ENCODE data around the gene JADE2.
"Not testable (repeated sequence)": the region's sequence is repeated elsewhere in the genome, so short reads cannot be mapped to it uniquely, and the experiment has no call there.

JADE2 gene

DNA sequence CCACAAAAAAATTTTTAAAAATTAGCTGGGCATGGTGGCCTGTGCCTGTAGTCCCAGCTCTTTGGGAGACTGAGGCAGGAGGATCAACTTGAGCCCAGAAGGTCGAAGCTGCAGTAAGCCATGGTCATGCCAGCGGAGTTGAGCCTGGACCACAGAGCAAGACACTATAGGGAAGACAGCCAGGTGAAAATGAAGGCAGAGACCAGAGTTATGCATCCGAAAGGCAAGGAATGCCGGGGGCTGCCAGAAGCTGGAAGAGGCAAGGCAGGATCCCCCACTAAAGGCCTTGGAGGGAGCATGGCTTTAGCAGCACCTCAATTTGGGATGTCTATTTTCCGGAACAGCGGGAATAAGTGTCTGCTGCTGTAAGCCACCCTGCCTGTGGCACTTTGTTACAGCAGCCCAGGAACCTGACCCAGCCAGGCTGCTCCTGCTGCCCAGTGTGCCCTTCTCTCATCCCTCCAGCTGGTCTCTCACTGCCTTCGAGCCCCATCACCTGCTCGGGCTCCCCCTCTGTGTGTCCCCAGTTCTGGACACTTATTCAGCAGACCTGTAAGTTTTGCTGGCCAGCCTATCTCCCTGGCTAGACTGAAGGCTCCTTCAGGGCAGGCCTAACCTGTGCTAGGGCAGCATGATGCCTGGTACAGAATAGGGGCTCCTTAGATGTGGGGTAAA, 16.8 kb upstream of the JADE2 start:
- no peak for DNase-seq

DNA sequence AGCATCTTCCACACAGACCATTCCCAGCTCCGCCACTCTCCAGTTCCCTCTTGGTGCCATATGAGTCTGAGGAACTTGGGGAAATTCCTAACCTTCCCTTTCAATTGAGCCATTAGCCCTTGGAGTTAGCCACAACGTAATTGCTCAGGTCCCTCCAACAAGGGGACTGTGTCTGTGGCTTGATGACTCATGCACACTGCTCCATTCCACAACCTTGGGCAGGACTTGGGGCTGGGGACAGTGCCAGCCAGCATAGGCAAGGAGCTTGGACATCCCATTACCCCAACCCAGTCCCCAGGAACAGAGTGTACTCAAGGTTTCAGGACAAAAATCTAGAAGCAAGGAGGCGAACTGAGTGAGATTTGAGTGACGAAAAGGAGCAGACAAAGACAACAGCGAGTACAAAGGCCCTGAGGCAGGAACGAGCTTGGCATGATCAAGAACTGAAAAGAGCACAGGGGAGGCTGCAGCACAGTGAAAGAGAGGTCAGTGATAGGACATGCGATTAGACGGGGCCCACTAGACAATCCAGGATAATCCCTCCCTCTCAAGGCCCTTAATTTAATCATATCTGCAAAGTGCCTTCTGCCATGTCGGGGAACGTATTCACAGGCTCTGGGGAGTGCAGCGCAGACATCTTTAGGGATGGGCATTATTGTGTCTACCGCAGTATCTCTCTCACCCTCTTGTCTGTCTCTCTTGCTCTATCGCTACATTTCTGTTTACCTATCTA, 16.0 kb upstream of the JADE2 start:
- DNase-seq, result peak; percentile 20

DNA sequence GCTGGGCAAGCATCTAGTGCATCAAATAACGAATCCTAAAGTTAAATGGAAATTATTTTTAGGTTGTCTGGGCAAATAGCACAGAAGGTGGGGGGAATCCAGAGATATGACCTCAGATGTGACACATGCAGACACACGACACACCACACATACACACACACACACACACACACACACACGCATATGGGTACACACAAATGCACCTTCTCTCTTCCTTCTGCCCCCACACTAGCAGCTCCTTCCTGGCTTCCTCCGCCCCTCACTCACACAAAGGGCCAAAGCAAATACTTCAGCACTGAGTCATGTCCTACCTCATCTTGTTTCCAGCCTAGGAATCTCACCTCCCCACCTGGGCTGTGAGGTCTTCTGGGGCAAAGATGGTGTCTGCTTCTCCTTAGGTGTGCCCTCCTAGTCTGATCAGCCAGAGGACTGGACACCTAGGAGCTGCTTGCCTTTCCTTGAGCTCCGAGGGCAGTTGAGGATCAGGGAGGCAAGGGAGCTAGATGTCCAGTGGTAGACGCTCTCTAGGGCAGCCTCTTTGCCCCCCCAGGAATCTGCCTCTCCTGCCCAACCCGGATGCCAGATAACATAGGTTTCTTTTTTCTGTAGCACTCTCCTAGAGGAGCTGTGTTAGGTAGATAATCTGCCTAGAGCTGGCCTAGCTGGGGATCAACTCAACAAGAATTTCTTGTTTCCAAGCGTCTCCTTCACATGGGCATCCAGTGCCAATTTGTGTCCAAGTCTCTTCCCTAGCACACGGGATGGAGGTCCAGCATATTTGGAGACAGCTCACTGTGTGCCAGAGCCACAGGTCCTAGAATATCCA, 14.3 kb upstream of the JADE2 start:
- DNase-seq, result peak; percentile 16

DNA sequence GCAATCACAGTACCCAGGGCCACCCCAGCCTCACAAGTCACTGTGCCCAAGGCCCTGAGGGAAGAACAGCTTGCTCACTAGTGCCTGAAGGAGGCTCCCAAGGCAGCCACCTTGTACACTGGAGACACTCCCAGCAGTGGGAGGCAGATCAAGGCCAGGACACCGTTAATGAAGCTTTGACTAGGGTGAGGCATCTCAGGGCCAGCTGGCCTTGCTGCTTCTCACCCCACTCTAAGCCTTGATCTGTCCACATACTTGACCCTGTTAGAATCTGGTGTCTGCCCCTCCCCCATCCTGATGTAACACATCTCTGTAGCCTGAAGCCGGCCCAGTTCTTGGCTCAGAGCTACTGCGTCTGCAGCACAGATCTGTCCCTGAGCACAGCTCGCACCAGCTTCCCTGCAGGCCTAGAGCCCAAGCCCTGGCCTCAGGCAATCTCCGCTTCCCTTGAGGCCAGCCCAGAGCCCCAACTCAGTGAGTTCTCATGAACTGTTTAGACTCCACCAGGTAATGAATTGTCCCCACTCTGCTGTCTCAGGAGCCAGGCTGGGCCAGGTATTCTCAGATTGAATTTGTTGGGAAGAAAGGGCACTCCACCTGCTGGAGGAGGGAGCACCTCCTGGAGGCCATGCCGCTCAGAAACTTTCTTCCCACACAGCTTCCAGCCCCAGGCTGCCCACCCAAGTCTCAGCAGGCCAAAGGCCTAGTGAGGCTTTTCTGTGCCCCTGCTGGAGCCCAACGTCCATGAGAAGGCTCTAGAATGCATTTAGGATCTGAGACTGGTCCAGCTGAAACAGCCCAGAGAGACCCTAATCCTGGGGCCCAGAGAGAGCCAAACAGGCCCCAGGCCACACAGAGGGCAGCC, 13.4 kb upstream of the JADE2 start:
- DNase-seq, result peak; percentile 43

DNA sequence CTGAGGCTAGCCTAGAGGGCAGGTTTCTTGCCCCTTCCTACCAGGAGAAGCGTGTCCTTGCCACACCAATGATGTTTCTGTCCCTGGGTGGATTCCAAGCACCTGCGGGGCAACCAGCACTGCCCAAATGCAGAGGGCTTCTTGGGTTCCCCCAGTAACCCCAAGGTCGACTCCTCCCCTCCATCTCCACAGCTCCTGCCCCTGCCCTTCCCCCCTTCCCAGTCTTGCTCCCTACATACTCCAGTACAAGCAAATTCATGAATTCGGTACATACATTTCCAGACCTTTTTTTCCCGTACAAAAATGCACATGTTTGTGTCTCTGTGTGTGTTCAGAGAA, 12.8 kb upstream of the JADE2 start:
- DNase-seq, result no peak

DNA sequence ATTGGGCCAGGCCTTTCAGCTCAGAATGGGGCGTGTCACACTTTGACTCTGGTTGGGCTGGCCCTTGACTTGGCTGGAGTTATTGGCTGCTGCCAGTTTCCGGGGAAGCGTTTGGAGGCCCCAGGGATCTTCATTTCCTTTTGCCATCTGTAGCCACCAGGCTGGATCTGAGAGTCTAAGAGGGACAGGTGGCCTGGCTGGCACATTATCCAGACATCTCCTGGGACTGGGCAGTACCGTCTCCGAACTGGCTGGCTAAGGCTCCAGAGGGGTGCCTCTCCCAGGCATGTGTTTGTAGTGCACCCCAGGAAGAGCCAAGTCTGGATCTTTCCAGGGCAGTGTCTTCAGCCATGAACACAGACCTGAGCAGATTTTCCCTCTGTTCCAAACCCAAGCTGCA, 9.7 kb upstream of the JADE2 start:
- DNase-seq, result no peak

DNA sequence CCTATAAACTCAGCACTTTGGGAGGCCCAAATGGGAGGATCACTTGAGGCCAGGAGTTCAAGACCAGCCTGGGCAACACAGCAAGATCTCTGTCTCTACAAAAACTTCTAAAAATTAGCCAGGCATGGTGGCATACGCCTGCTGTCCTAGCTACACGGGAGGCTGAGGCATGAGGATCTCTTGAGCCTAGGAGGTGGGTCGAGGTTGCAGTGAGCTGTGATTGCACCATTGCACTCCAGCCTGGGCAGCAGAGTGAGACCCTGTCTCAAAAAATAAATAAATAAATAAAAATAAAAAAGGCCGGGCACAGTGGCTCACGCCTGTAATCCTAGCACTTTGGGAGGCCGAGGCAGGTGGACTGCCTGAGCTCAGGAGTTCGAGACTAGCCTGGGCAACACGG, 8.5 kb upstream of the JADE2 start:
- not testable (repeated sequence) for DNase-seq

DNA sequence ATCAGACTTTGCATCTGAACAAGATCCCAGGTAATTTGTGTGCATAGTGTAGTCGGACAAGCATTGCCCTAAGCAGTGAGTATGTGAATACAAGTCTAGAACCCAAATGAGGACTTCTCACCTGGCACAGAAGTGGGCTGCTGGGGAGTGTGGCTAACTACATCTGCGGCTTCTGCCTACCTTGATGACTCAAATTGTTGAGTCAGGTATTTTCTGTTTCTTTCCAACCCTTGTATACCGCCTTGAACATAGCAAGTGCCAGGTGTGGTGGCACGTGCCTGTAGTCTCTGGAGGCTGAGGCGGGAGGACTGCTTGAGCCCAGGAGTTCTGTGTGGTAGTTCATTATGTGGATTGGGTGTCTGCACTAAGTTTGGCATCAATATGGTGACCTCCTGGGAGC, 7.9 kb upstream of the JADE2 start:
- no peak for DNase-seq

DNA sequence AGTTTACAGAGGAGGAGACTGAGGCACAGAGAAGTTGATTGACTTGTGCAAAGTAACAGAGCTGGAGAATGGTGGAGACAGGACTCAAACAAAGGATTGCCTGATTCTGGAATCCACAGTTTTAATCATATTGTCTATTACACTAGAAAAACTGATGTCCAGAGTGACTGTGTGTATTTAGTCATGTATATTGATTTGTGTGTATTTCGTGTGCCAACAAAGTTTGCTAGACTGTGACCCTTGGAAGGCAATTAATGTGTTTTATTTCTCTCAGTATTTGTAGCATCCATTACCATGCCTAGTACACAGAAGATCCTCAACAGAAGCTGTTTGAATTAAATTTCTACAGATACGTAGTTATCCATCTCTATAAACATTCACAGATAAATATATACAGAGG, 5.5 kb upstream of the JADE2 start:
- DNase-seq, result no peak

DNA sequence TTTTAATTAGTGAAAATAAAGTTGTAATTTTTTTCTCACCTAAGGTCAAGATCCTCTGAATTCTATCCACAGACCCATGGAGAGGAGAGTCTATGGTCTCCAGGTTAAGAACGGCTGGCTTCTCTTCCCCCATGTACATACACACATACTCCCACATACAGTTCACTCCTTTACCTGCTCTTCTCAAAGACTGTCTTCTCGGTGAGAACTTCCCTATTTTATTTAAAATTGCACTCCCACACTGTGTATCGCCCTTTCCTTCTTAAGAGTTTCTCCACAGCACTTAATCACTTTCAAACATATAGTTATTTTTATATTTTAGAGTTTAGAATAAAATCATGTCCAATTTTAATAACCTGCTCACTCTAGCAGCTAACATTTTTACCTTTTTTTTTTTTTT, 3.6 kb upstream of the JADE2 start:
- DNase-seq, result peak; percentile 64

DNA sequence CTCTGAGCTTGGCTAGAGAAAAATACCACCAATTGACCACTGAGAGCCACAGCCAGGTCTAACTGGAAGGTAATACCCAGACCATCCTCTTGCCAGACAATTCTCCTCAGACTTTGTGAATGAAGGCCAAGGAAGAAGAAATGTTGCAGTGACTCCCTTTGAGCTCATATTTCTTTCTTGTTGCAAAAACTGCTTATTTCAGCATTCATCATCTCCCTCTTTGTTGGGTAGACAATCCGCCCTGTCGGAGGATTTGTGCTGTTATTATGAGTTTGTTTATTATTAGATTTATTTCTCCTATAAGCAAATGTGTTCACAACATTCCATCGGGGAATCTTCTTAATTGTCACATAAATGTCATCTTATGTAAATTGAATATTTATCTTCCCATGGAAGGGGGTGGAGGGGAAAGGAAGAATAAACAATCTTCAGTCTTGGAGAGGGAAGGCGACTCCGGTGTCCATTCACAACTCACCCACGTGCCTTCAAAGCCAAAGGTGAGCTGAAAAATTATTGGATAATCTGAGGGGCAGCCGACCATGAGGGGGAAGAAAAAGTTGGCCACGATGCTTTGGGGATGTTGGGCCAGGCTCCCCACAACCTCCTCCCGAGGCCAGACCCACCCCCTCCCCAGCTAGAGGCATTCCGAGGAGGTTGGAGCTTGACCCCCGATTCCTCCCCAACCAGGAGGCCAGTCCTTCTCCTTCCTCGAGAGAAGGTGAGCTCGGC, 1.8 kb upstream of the JADE2 start:
- DNase-seq, result peak; percentile 51

DNA sequence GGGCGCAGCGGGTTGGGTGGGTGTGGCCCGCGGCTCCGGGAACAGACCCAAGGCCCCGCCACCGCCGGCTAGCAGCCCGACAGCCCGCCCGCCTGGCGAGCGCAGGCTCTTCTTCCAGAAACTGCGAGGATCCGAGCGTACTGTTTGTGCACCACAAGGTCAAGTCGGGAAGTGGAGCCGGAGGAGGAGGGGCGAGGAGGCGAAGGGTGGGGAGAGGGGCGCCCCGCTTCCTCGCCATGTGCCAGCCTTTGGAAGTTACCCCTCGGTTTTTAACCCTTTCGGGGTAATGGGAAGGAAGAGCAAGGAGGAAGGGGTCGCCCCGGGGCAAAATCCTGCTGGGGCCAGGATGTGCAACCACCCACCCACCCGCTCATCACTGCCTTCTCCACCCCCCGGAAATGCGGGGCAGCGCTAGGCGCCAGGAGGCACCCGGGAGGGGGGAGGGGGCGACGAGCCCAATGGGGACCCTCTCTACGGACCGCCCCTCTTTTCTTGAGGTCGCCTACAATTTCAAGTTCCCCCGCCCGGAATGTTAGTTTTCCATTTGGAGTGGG, 1.1 kb upstream of the JADE2 start:
- peak; percentile 84 for DNase-seq

DNA sequence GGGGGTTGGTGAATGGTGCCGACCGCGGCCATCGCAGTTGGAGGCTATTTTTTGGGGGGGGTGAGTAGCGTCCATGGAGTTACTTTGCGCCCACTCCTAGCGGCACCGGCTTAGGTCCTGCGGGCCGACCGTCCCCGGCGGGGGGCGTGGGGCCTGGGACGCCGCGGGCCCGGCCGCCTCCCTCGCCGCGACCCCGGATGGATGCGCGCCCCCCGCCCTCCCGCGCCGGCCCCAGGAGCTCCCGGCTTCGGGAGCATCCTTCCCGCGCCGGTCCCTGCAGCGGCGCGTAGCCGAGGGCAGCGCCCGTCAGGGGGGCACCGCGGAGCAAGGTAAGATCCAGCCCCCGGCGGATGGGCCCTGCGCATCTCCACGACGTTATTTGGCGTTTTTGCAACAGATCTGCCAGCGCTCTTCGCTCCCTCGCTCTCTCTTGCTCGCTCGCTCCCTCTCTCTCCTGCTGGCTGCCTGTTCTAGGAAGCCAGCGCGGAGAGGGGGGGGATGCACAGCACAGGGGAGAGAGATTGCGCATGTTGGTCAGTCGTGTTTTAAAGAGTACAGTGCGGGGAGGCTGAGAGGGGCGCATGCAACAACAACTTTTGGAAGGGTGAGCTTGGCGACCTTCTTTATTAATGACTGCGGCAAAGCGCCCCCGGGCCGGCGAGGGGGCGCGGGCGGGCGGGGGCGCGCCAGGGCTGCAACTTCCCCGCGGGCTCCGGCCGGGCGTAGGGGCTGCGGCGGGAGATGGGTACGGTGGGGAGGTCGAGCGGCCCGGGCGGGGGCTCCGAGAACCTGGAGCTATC, 413 bp downstream of the JADE2 start:
- peak; percentile 83 for DNase-seq

DNA sequence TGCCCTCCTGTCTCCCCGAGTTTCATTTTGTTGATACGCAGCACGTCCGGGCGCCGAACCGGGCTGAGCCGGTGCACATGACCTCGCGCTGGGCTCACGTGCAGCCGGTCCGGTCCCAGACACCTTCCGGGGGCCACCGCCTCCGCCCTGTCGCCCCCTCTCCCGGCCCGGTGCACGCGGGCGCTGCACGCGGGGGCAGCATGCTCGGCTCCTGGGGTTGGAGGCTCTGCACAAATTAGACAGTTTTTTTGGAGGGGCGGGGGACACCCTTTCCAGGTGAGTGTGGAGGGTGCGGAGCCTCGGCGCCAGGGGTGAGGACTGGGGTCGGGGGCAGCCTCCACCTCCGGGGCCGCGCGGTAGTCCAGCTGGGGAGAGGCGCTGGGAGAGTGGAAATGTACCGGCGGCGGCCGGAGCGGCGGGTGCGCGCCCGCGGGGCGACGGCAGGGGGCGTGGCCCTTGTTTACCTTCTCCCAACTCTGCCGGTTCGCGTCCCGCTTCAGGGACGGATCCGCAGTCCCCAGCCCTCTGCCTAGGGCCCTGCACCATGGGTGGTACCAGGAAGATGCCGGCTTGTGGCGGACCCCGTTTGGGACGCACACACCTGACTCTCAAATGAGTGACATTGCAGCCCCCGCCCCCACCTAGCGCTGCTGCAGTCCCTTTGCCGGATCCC, 1.1 kb downstream of the JADE2 start:
- peak; percentile 88 for DNase-seq

DNA sequence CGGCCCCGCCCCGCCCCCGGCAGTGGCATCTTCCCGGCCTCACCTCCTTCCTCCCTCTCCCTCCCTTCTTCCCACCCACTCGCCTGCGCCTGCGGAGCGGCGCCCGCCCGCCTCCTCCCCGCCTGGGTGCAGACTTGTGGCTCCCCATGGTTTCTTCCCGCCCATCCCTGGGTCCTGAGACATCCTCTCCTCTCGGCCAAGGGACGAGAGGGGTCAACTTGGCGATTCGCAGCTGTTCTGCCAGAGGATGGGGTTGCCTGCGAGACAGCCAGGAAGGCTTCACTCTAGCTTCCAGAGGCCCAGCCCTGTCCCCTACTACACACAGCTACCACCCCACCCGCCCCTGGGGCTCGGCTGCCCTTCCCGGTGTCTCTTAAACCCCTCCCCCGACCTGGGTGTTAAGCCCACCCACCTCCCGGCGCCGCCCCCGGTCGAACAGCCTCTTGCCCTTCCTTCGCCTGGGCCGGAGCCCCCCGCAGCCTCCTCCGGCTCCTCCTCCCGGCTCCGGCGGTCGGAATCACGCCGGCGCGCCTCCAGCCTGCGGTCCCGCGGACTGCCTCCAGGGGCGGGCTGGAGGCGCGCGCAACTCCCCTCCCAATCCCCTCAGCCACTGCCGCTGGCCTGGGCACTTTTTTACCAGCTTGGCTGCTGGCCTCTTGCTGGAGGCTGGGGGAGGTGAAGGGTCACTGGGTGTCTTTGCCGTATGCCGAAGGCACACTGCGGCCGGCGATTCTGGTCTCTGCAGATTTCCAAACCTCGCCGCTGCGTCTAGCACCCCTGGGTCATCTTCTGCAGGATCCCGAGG, 1.9 kb downstream of the JADE2 start:
- peak; percentile 88 for DNase-seq

DNA sequence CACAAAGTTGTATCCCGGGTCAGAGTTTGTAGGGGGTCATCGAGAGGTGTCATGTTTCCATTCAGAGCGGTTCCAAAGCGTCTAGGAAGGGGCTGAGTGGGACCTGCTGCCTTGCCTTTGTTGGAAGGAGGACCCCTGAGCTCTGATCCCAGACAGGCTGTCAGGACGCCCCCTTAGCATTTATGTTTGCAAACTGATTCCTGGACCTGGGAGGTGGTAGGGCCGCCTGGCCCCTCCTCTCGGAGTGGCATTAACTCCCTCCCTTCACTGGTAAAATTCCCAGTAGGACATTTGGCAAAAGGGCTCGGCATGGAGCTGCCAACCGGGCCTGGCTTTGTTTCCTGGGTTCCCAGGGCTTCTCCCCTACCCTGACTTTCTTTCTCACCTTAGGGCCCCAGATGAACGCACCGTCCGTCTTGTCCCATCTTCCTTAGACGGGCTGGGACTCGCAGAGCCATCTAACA, 2.5 kb downstream of the JADE2 start:
- DNase-seq, result no peak

DNA sequence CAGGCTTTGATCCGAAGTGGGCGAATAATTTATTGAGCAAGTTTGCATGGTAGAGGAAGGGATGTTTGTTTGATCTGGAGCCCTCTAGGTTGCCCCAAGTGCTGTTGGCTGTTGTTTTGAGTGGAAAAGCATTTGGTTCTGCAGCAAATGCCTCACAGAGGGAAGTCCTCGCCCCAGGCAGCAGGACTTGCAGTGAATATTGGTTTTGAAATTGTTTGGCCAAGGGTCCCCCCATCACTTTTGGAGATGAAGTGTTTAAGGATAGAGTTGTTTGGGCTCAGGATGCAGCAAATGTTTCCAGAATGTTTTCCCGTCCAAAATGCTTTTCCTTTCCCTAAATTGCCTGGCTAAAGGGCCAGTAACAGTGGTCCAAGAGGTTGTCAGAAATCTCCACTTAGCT, 3.1 kb downstream of the JADE2 start:
- no peak for DNase-seq

DNA sequence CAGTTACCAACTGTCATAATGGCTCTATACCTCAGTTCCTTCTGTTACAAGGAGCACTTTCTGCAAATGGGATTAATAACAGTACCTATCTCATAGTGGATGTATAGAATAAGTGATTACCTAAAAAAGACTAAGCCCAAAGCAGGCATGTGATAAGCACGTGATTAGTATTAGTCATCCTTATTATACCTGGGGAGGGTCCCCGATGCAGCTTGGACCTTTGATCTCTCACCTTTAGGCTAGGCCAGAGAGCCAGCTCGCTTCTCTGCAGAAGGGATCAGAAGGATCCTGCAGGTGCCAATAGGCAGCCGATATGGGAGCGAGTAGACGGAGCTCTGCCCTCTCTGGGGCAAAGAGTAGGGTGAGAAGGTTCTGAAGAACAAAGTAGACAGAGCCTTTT, 4.0 kb downstream of the JADE2 start:
- no peak for DNase-seq

DNA sequence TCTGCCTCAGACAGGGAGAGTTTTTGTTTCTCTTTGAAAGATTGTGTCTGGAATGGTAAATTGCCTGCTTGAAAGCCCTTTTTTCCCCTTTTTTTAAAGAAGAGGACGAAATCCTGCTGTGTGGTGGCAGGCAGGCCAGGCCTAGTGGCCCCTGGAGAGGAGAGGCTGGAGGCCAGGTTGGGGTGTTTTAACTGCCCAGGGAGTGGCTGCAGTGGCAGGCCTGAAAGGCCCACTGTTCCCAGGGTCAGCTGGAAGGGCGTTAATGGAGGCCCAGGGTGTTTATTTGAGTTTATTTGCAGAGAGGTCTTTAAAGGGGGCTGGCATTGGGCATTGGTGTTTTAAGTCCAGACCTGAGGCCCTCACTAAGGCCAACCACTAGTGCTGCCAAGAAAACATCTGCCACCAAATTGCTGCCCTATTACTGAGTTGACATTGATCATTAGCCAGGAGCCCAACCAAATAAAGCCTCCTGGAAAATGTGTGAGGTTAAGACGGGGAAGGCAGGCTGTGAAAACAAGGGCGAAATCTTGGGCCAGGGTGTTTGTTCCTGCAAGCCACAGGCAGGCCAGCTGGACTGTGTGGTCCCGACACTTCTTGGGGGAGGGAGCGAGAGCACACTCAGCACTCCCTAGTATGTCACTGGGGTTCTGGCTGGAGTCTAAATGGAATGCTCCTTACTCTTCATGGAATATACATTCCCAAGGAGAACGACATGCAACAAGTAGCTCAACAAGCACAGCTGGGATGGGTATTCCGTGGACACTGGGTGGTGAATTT, 5.0 kb downstream of the JADE2 start:
- DNase-seq, result no peak

Data from OCI-M1 (cell line).